H1 (cell line): Measurements from ENCODE around the gene L3MBTL4. TPM values are rescaled to one million over a fixed set of nuclear protein-coding genes. Genes with fewer than 3 reads are reported as not detected.

Experiments
- CTCF ChIA-PET: fragments of 300-600 bp; sonication (Branson Sonifier 250); formaldehyde crosslinking; loops from one replicate; lab custom pipeline; 2021; ENCODE audit not compliant: partially characterized antibody; lab: Charles Lee
- POLR2A ChIA-PET: fragments of 300-600 bp; sonication (Branson Sonifier 250); formaldehyde crosslinking; loops from one replicate; lab custom pipeline; 2021; ENCODE audit warnings: inconsistent platforms; ENCODE audit not compliant: partially characterized antibody; lab: Charles Lee
- DNase-seq, 2 experiments: peaks; one replicate each; pipeline versions ENCODE4 v3.0.0 to v3.0.0-alpha.2; 2010 to 2022; ENCODE audit warnings: low spot score in 2 of 2, low read depth in 1 of 2, mixed read lengths in 1 of 2
- FAIRE-seq: peaks from 2 replicates; lab custom pipeline; 2011; peaks lifted over from hg19 to GRCh38; lab: Jason Lieb, UNC
- H2AFZ ChIP-seq: 2 replicates; pipeline ENCODE4 v1.8.1; 2012; ENCODE audit warnings: low read length, inconsistent platforms
- H2AK5ac ChIP-seq: 2 replicates; pipeline ENCODE4 v1.6.1; 2013; ENCODE audit warnings: low read depth, low read length
- H2BK120ac ChIP-seq: replicated peaks from 2 replicates; pipeline ENCODE3; 2013; ENCODE audit warnings: low read depth, low read length, inconsistent platforms
- H2BK12ac ChIP-seq: 2 replicates; pipeline ENCODE4 v1.6.1; 2013; ENCODE audit warnings: low read depth, low read length
- H2BK15ac ChIP-seq: 2 replicates; pipeline ENCODE4 v1.6.1; 2013; ENCODE audit warnings: low read length
- H2BK20ac ChIP-seq: 2 replicates; pipeline ENCODE4 v1.6.1; 2013; ENCODE audit warnings: low read length
- H2BK5ac ChIP-seq: 2 replicates; pipeline ENCODE4 v1.6.1; 2013; ENCODE audit warnings: low read depth, low read length
- H3K14ac ChIP-seq: 2 replicates; pipeline ENCODE4 v1.6.1; 2013; ENCODE audit warnings: inconsistent platforms; ENCODE audit not compliant: insufficient read length
- H3K18ac ChIP-seq: 2 replicates; pipeline ENCODE4 v1.6.1; 2013; ENCODE audit warnings: low read length; ENCODE audit errors: extremely low read depth
- H3K23ac ChIP-seq: 2 replicates; pipeline ENCODE4 v1.6.1; 2013; ENCODE audit warnings: inconsistent platforms; ENCODE audit not compliant: insufficient read length
- H3K23me2 ChIP-seq: 2 replicates; pipeline ENCODE4 v1.6.1; 2013; ENCODE audit warnings: low read depth, low read length
- H3K27ac ChIP-seq: 2 replicates; pipeline ENCODE4 v1.6.1; 2011; ENCODE audit warnings: low read depth, low read length, inconsistent platforms
- H3K27me3 ChIP-seq, 4 experiments: replicated peaks in 1 of 4; 1 replicate in 1 of 4; 2 replicates in 3 of 4; pipeline versions ENCODE4 v1.6.1 to v1.8.1; 2011 to 2013; ENCODE audit warnings: low read length in 3 of 4, mild to moderate bottlenecking in 3 of 4, inconsistent platforms in 2 of 4, mixed read lengths in 2 of 4, moderate library complexity in 1 of 4; ENCODE audit not compliant: control insufficient read depth in 3 of 4, insufficient read depth in 3 of 4; ENCODE audit errors: extremely low read depth in 1 of 4
- H3K36me3 ChIP-seq, 4 experiments: 2 replicates each; pipeline versions ENCODE4 v1.6.1 to v1.8.1; 2011 to 2013; ENCODE audit warnings: mild to moderate bottlenecking in 4 of 4, low read length in 3 of 4, moderate library complexity in 2 of 4, control low read depth in 1 of 4, inconsistent platforms in 1 of 4; ENCODE audit not compliant: insufficient read depth in 4 of 4, control insufficient read depth in 2 of 4
- H3K4ac ChIP-seq: replicated peaks from 2 replicates; pipeline ENCODE3; 2013; ENCODE audit warnings: low read length, low read depth, mixed read lengths, inconsistent platforms; ENCODE audit not compliant: insufficient read length
- H3K4me1 ChIP-seq, 4 experiments: replicated peaks in 1 of 4; 1 replicate in 1 of 4; 2 replicates in 3 of 4; pipeline versions ENCODE4 v1.6.1 to v1.8.1; 2011 to 2013; ENCODE audit warnings: low read length in 3 of 4, inconsistent platforms in 2 of 4, mixed read lengths in 1 of 4; ENCODE audit not compliant: insufficient read depth in 4 of 4, control insufficient read depth in 3 of 4
- H3K4me2 ChIP-seq, 2 experiments: 2 replicates each; pipeline versions ENCODE4 v1.6.1 to v1.8.1; 2011 to 2013; ENCODE audit warnings: low read depth in 2 of 2, low read length in 2 of 2, control low read depth in 1 of 2, inconsistent platforms in 1 of 2, mild to moderate bottlenecking in 1 of 2; ENCODE audit not compliant: insufficient read depth in 1 of 2
- H3K4me3 ChIP-seq, 4 experiments: fragments of 200-600, 300-600 bp in 1 of 4; sonication (generic), shearing (Covaris generic), sonication (Bioruptor Twin) in 1 of 4; 2 replicates each; pipeline versions ENCODE4 v1.5.1 to v1.8.1; 2011 to 2016; ENCODE audit warnings: low read length in 4 of 4, low read depth in 3 of 4, control low read depth in 2 of 4, inconsistent platforms in 2 of 4, mild to moderate bottlenecking in 2 of 4, mixed read lengths in 1 of 4, moderate library complexity in 1 of 4; ENCODE audit not compliant: insufficient read depth in 2 of 4; ENCODE audit errors: extremely low read depth in 1 of 4
- H3K56ac ChIP-seq: replicated peaks from 2 replicates; pipeline ENCODE3; 2013; ENCODE audit warnings: low read depth, mild to moderate bottlenecking, mixed read lengths, low read length, inconsistent platforms; ENCODE audit not compliant: insufficient read length
- H3K79me1 ChIP-seq: 2 replicates; pipeline ENCODE4 v1.6.1; 2013; ENCODE audit warnings: low read depth, low read length, control low read depth
- H3K79me2 ChIP-seq, 2 experiments: 2 replicates each; pipeline versions ENCODE4 v1.6.1 to v1.8.1; 2012 to 2013; ENCODE audit warnings: low read length in 2 of 2, mild to moderate bottlenecking in 2 of 2, inconsistent platforms in 1 of 2; ENCODE audit not compliant: insufficient read depth in 2 of 2, control insufficient read depth in 1 of 2
- H3K9ac ChIP-seq, 4 experiments: replicated peaks in 1 of 4; 1 replicate in 1 of 4; 2 replicates in 3 of 4; pipeline versions ENCODE4 v1.6.1 to v1.8.1; 2011 to 2013; ENCODE audit warnings: low read depth in 3 of 4, low read length in 3 of 4, control low read depth in 2 of 4, mild to moderate bottlenecking in 2 of 4, moderate library complexity in 2 of 4, inconsistent platforms in 1 of 4; ENCODE audit errors: extremely low read depth in 1 of 4
- H3K9me3 ChIP-seq, 2 experiments: 2 replicates each; pipeline versions ENCODE4 v1.6.1 to v1.8.1; 2012 to 2013; ENCODE audit warnings: mild to moderate bottlenecking in 2 of 2, moderate library complexity in 2 of 2, control low read depth in 1 of 2, inconsistent platforms in 1 of 2, low read depth in 1 of 2, low read length in 1 of 2, mixed read lengths in 1 of 2; ENCODE audit not compliant: insufficient read depth in 2 of 2
- H4K20me1 ChIP-seq, 2 experiments: replicated peaks in 1 of 2; 2 replicates each; pipeline versions ENCODE3 to v1.8.1; 2011 to 2013; ENCODE audit warnings: inconsistent platforms in 2 of 2, low read length in 2 of 2, mild to moderate bottlenecking in 1 of 2; ENCODE audit not compliant: insufficient read depth in 2 of 2, control insufficient read depth in 1 of 2
- H4K5ac ChIP-seq: 2 replicates; pipeline ENCODE4 v1.6.1; 2013; ENCODE audit warnings: low read length, low read depth, mixed read lengths, inconsistent platforms; ENCODE audit not compliant: insufficient read length
- H4K8ac ChIP-seq: 2 replicates; pipeline ENCODE4 v1.8.0; 2013; ENCODE audit warnings: mild to moderate bottlenecking, moderate library complexity, low read length, inconsistent platforms; ENCODE audit not compliant: insufficient read depth; ENCODE audit errors: extremely low read depth
- H4K91ac ChIP-seq: replicated peaks from 2 replicates; pipeline ENCODE3; 2013; ENCODE audit warnings: low read length, mixed read lengths, inconsistent platforms; ENCODE audit not compliant: insufficient read length
- CTBP2 ChIP-seq: IDR thresholded peaks from 2 replicates; pipeline ENCODE4 v1.7.0; 2011; ENCODE audit warnings: borderline replicate concordance, mild to moderate bottlenecking, moderate library complexity, mixed read lengths, low read length; ENCODE audit not compliant: insufficient read depth, insufficient read length
- EP300 ChIP-seq, 2 experiments: IDR thresholded peaks; 1 replicate in 1 of 2; 2 replicates in 1 of 2; pipeline ENCODE4 v1.6.1; 2011 to 2012; ENCODE audit warnings: low read depth in 2 of 2, low read length in 2 of 2, mild to moderate bottlenecking in 2 of 2, borderline replicate concordance in 1 of 2, inconsistent platforms in 1 of 2, moderate library complexity in 1 of 2
- EZH2 ChIP-seq: fragments of 200-600 bp; sonication (generic); IDR thresholded peaks from 2 replicates; pipeline ENCODE4 v1.7.1; 2012; ENCODE audit warnings: low read depth, mild to moderate bottlenecking, moderate library complexity, low read length, inconsistent platforms; ENCODE audit not compliant: severe bottlenecking
- HDAC6 ChIP-seq: IDR thresholded peaks from one replicate; pipeline ENCODE4 v1.7.1; 2012; ENCODE audit warnings: low read depth, mild to moderate bottlenecking, inconsistent platforms, low read length, moderate library complexity
- PHF8 ChIP-seq: fragments of 200-600 bp; sonication (generic); conservative IDR thresholded peaks from 2 replicates; pipeline ENCODE4 v1.7.1; 2012; ENCODE audit warnings: low read depth, mild to moderate bottlenecking, inconsistent platforms, low read length, moderate library complexity
- RAD21 ChIP-seq, 2 experiments: IDR thresholded peaks in 1 of 2; conservative IDR thresholded peaks in 1 of 2; 2 replicates each; pipeline ENCODE4 v1.6.1; 2011; ENCODE audit warnings: low read depth in 2 of 2, low read length in 2 of 2, improper control_type of control experiment in 1 of 2, inconsistent platforms in 1 of 2, mild to moderate bottlenecking in 1 of 2, moderate library complexity in 1 of 2
- SP4 ChIP-seq: IDR thresholded peaks from 2 replicates; pipeline ENCODE4 v1.6.1; 2012; ENCODE audit warnings: low read length, inconsistent platforms
- TCF12 ChIP-seq: IDR thresholded peaks from 2 replicates; pipeline ENCODE4 v1.6.1; 2011; ENCODE audit warnings: low read depth, mild to moderate bottlenecking, low read length
- WGBS, 2 experiments: shearing (Covaris generic) in 1 of 2; methylation state at CpG; one replicate each; pipeline versions ENCODE4 v1.1.6 to v1.1.7; 2013 to 2015; ENCODE audit warnings: low lambda C conversion rate in 2 of 2, mixed read lengths in 2 of 2, inconsistent platforms in 1 of 2, low coverage in 1 of 2, missing lambda C conversion rate in 1 of 2; ENCODE audit not compliant: insufficient replicate concordance in 2 of 2, insufficient coverage in 1 of 2, insufficient read length in 1 of 2; ENCODE audit errors: extremely low coverage in 1 of 2, missing lambda C conversion rate in 1 of 2; 5-methylcytosine and 5-hydroxymethylcytosine counted together
- polyA plus RNA-seq, 7 experiments: library from polyadenylated mRNA; depleted of rRNA in 3 of 7; stranded (reverse) in 5 of 7; unstranded in 2 of 7; fragments of >200 nt in 5 of 7; fragments of 200-250 nt in 2 of 7; gene quantifications; 1 replicate in 5 of 7; 2 replicates in 1 of 7; 4 replicates in 1 of 7; pipeline versions ENCODE4 v1.2.1 to v1.2.3, GENCODE V29; 2011 to 2013; ENCODE audit warnings: missing spikeins in 2 of 7, mixed read lengths in 2 of 7
- total RNA-seq: library from RNA; stranded (reverse); fragmentation: NEBNext Ultra II Directional; extraction: Animal tissue kit (Norgen Biotek cat#: 25700); gene quantifications from 2 replicates; pipeline ENCODE4 v1.2.1, GENCODE V29; 2021
- TF ChIP-seq, protein P1 (sequence below): IDR thresholded peaks from 2 replicates; pipeline ENCODE4 v1.6.1; 2011; ENCODE audit warnings: low read depth, mild to moderate bottlenecking, low read length; ENCODE audit not compliant: insufficient read depth
- TF ChIP-seq, protein P2 (sequence below), 3 experiments: IDR thresholded peaks; 1 replicate in 2 of 3; 2 replicates in 1 of 3; pipeline versions ENCODE4 v1.5.1 to v1.6.1; 2011; ENCODE audit warnings: low read length in 3 of 3, mild to moderate bottlenecking in 3 of 3, inconsistent platforms in 2 of 3, low read depth in 1 of 3, moderate library complexity in 1 of 3; ENCODE audit not compliant: insufficient read depth in 1 of 3; ENCODE audit errors: control extremely low read depth in 1 of 3

The L3MBTL4 gene
- total and polyA plus RNA-seq, 2 of the 8 experiments (the other 6 are each of a cell fraction or from before 2014, with no cell fraction given) = 1.0 to 2.1 TPM

DNA sequence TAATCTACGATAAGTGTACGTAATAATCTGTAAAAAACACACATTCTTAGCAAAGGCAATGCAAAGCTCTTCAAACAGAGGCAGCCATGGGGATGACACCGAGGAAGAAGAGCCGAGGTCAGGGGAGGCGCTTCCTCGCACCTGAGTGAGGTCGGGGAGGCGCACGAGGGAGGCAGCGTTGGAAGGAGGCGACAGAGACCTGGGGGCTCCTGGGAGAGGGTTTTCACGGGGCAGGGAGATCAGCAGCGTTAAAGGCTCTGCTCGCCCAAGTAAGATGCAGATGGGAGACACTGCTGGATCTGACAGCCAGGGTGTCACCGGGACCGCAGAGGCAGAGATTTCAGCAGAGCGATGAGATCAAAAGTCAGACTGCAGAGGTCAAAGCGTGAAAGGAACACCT, 143.1 kb downstream of the L3MBTL4 start:
- no peak overlapping the region for H2BK12ac ChIP-seq
- no peak overlapping the region for H3K56ac ChIP-seq
- no peak overlapping the region for H4K91ac ChIP-seq
- no peak overlapping the region for H2AK5ac ChIP-seq
- H3K79me2 ChIP-seq = no peaks in the 10 kb centered on the region
- no peak for FAIRE-seq
- no peak overlapping the region for H2BK15ac ChIP-seq
- no peak overlapping the region for H2BK5ac ChIP-seq
- POLR2A ChIA-PET = no interaction called here
- no peak overlapping the region for H4K8ac ChIP-seq
- no peak overlapping the region for H3K14ac ChIP-seq
- WGBS, 2 experiments = 83% methylated on average over 18 of the region's 18 CpGs; no CpG with 5 or more reads in 1 of the 2 experiments
- H3K9me3 ChIP-seq = no peaks in the 10 kb centered on the region
- H3K23ac ChIP-seq = no peak overlapping the region
- no peaks in the 10 kb centered on the region for H3K36me3 ChIP-seq
- no peaks in the 10 kb centered on the region for H3K4me1 ChIP-seq
- DNase-seq = no peak
- H2AFZ ChIP-seq = 0 out of 2 replicates have a peak overlapping the region, but pooled peaks have one; percentile 36
- no peak overlapping the region for H3K4me3 ChIP-seq
- peak overlapping the region in 1 of 2 experiments; percentile 52; a peak in 2 of 4 replicates for H3K4me2 ChIP-seq
- H4K5ac ChIP-seq = no peak overlapping the region
- no peak overlapping the region for H2BK20ac ChIP-seq
- H3K27me3 ChIP-seq = no peaks in the 10 kb centered on the region
- no peak overlapping the region for H3K18ac ChIP-seq
- no peak overlapping the region for H2BK120ac ChIP-seq
- no peak overlapping the region for H3K9ac ChIP-seq
- CTCF ChIA-PET = interaction anchor here (0.6 to 1.0 kb wide), 2 partner anchors 10 to 308 kb away, joined by 3 to 4 read pairs; no protein-coding TSS in a partner anchor
- no peak overlapping the region for H3K27ac ChIP-seq
- no peaks in the 10 kb centered on the region for H3K79me1 ChIP-seq
- no peaks in the 10 kb centered on the region for H4K20me1 ChIP-seq
- no peaks in the 10 kb centered on the region for H3K23me2 ChIP-seq
- no peak overlapping the region for H3K4ac ChIP-seq
- TF ChIP-seq TCF12 = no peak
- TF ChIP-seq EP300 (IDR thresholded peaks at IDR 0.05; ENCODE audit: borderline replicate concordance in 1 of 2, low read depth in 2 of 2, low read length in 2 of 2) = no peak
- TF ChIP-seq HDAC6 = no peak
- TF ChIP-seq SP4 = no peak
- TF ChIP-seq CTBP2 = no peak
- no peak for TF ChIP-seq RAD21 (IDR thresholded peaks at IDR 0.05 in 1 of 2, conservative IDR thresholded peaks at IDR 0.05 in 1 of 2; ENCODE audit: low read depth in 2 of 2, low read length in 2 of 2)
- TF ChIP-seq EZH2 = no peak
- TF ChIP-seq, protein P1, sequence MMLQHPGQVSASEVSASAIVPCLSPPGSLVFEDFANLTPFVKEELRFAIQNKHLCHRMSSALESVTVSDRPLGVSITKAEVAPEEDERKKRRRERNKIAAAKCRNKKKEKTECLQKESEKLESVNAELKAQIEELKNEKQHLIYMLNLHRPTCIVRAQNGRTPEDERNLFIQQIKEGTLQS = no peak
- TF ChIP-seq, protein P2, sequence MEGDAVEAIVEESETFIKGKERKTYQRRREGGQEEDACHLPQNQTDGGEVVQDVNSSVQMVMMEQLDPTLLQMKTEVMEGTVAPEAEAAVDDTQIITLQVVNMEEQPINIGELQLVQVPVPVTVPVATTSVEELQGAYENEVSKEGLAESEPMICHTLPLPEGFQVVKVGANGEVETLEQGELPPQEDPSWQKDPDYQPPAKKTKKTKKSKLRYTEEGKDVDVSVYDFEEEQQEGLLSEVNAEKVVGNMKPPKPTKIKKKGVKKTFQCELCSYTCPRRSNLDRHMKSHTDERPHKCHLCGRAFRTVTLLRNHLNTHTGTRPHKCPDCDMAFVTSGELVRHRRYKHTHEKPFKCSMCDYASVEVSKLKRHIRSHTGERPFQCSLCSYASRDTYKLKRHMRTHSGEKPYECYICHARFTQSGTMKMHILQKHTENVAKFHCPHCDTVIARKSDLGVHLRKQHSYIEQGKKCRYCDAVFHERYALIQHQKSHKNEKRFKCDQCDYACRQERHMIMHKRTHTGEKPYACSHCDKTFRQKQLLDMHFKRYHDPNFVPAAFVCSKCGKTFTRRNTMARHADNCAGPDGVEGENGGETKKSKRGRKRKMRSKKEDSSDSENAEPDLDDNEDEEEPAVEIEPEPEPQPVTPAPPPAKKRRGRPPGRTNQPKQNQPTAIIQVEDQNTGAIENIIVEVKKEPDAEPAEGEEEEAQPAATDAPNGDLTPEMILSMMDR (IDR thresholded peaks at IDR 0.05; ENCODE audit: control extremely low read depth in 1 of 3, insufficient read depth in 1 of 3, low read depth in 1 of 3, low read length in 3 of 3) = no peak
- no peak for TF ChIP-seq PHF8
